GM18870 (cell line): Measurements from ENCODE around the gene ANGPTL5.
A peak's percentile ranks its signal among the peaks of the same experiment; 100 is the strongest.
"Not testable (repeated sequence)": the region's sequence is repeated elsewhere in the genome, so short reads cannot be mapped to it uniquely, and the experiment has no call there.

ENCODE experiments used
- ATAC-seq: cut with Tn5 transposase; IDR thresholded peaks from one replicate; pipeline ENCODE4 v1.9.1; 2021; ENCODE audit warnings: moderate library complexity; ENCODE audit not compliant: unreplicated experiment

The ANGPTL5 gene

DNA sequence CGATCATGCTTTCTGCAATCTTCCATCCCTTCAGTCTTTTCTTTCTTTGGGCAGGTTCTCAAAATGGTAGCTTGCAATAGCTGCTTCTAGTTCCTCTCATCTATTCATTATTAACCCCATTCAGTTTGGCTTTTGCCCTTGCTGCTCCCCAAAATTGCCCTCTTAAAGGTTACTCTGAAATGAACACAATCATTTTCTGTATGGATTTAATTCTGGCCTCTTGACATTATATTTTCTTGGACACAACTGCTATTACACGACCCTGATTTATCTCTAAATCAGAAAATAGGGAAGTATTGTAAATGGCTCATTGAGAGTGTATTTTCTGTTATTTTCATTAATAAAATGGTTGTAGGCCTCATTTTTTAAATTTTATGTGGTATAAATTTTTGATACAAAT is at the start of gene ANGPTL5:
Gene ANGPTL5, minus strand, starts transcription at position 101 of the 400 bp plus-strand sequence. CDS start 8,613 bp downstream, outside the sequence.
- no peak for ATAC-seq

DNA sequence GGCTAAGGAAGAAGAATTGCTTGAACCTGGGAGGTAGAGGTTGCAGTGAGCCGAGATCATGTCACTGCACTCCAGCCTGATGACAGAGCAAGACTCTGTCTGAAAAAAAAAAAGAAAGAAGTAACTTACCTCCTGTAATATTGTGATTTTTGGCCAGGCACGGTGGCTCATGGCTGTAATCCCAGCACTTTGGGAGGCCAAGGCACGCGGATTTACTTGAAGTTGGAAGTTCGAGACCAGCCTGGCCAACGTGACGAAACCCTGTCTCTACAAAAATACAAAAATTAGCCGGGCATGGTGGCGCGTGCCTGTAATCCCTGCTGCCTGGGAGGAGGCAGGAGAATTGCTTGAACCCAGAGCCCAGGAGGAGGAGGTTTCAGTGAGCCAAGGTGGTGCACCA is 47.9 kb upstream of the ANGPTL5 start:
- not testable (repeated sequence) for ATAC-seq

DNA sequence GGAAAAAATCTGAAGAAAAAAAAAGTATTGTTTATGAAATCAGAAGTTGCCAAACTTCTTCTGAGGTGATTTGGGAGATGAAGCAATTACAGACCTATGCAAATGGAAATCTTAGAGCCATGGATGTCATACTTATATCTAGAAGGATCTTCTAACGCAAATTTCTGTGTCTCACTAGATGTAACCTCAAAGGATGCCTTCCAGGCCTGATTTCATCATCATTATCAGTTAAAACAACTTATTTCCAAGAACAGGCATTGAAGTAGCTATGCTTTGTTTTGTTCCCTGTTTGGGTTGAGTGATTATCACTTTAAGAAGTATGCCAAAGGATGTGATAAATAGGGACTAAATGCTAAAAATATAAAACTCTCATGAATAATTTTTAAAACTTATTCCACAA is 43.9 kb upstream of the ANGPTL5 start:
- no peak for ATAC-seq

DNA sequence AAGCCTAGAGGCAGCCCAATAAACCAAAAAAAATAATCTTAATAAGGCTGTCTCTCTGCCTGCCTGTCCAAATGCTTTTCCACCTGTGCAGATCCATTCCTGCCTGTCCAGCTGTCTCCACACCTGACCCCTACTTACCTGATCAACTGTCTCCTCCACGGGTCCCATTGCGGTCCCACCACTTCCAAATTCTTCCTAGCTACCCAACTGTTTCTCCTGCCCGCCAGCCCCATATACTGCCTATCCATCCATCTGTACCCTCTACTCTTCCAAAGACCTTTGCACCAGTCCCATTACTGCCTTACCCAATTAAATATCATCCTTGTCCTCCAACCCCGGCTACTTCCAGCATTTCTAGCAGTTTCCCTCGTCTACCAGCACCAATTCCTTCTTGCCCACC is 39.4 kb upstream of the ANGPTL5 start:
- no peak for ATAC-seq

DNA sequence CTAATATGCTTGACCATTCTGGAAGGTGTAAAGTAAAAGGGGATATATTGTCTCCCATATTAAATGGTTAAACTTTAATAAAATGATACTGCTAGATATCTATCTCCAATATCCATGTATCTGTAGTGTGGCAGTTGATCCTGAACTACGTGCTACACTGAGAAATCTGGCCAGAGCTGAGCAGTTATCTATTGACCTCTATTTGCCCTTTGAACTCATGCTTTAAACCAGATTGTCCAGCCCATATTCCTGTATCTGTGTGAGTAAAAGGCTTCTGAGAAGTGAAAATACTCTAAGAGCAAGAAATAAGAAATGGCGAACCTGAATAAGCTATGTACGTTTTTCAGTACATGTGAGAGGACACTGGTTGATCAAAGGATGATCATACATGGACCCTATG is 39.0 kb upstream of the ANGPTL5 start:
- ATAC-seq: no peak

DNA sequence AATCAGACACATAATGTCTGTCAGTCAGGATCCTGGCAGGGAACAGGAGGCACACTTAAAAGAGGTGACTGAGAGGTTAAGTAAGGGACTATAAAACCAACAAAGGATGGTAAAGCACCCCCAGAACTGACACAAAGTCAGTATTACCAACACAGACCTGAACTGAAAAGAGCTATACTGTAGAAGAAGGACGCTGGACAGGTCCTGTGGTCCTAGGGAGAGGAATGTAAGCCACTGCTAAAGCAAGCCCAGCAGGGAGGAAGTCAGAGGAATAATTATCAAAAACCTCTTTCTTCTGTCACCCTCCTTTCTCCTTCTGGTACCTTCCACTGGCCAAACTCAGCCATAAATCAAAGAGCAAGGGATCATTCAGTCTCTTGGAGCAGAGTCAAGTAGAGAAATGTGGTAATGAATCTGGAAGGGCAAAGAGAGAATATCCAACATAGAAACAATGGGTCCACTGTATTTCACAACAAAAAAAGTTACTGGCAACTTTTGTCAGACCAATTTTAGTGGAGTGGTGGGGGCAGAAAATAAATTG is 33.4 kb upstream of the ANGPTL5 start:
- ATAC-seq: no peak

DNA sequence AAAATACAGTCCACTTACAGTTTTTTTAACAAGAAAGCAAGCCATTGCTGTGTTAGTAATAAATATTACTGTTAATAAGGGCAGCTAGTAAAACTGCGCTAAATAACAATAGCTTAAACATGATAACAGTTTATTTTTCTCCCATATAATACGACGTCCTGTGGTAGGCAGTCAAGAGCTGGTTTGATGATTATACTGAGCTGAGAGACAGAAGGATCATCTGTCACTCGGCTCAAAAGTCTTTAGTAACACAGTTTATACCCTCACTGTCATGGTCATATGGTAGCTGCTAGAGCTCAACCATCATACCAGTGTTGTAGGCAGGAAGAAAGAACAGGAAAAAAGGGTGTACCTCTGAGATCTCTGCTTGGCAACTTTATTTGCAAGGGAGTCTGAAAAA is 29.1 kb upstream of the ANGPTL5 start:
- no peak for ATAC-seq

DNA sequence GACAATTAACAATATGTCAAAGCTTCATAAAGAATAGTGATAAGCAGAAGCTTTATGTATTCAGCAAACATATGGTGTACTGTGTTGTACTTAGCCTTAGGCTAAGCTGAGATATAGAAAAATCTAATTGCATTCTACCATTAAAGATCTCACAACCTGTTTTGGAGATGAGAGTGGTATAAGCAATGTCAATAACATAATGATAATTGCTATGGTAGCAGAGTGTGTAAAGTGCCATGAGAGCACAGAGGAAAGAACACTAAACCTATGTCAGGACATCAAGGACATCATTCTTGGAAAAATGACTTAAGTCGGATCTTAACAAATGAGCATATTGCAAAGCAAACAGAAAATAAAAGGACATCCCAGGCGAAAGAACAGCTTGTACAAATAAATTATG is 28.6 kb upstream of the ANGPTL5 start:
- no peak for ATAC-seq

DNA sequence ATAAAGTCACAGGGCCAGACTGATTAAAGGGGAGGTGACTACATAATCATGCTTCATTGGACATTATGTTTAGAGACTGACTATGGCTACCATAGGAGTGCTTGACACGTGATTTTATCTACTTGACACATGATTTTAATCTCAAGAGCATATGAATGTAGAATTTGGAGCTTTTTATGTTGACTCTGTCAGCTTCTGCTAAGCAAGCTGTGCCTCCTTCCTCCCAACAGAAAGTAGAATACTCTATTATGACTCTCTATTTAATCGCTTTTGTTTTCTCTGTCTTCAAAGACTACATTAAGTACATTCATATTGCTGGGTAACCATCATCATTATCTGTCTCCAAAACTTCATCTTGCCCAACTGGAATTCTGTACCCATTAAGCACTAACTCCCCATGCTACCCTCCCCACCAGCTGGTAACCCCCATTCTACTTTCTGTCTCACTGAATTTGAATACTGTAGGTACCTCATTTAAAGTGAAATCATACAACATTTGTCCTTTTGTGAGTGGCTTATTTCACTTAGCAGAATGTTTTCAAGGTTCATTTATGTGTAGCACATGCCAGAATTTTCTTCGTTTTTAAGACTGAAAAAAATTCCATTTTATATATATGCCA is 24.7 kb upstream of the ANGPTL5 start:
- ATAC-seq: no peak

DNA sequence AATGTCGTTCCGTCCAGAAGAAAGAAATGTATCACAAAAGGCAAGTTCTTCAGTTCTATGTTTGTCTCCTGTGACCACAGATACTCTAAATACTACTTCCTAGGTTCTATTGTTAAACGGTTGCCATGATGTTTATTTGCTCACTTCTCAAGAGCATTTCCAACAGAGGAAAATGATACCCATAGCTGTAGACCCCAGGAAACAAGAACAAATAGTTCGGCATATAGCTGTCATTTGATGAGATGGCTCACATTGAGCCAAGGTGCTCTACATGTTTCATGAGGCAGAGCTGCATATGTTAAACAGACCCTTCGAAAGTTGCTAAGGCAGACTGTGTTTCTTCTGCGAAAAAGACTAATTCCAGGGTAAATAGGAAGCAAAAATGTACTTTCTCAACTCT is 15.4 kb upstream of the ANGPTL5 start:
- ATAC-seq: no peak

DNA sequence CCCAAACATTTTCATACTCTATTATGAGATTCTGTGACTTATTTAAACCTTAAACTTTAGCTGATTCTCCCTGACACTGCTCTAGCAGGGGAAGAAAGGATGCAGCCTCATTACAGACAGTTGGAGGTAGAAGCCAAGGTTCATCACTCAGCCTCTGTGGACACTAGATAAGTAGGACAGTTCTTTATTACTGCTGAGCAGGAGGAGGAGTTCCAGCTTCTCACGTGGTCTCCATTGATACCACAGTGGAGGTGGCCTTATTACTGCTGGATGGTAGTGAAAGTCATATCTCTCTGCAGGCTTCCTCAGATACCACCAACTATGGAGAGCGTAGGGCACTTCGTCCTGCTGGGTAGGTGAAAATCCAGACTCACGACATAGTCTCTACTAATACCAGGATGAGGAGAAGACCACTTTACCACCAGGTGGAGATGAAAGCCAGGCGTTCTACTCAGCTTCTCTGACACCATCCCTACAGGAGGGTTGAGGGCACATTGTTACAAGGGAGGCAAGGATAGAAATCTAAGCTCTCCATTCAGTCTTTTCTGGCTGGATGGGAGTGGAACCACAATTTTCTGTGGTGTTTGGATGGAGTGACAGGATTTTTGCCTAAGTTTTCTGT is 13.1 kb upstream of the ANGPTL5 start:
- no peak for ATAC-seq

DNA sequence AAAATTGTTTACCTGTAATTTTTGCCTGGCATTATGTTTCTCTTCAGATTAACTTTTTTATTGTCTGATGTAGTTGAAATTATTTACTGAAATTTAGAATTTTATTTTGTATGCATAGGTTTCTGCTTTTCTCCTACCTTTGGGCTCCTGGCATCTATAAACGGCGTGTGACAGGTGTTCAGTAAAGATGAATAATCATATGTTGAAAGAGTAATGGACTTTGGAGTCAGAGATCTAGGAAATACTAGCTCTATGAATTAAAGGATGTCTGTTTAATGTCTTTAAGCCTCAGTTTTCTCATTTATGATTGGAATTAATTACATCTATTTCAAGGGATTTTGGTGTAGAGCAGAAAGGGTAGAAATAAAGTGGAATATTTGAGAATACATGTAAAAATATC is 7.2 kb upstream of the ANGPTL5 start:
- no peak for ATAC-seq

DNA sequence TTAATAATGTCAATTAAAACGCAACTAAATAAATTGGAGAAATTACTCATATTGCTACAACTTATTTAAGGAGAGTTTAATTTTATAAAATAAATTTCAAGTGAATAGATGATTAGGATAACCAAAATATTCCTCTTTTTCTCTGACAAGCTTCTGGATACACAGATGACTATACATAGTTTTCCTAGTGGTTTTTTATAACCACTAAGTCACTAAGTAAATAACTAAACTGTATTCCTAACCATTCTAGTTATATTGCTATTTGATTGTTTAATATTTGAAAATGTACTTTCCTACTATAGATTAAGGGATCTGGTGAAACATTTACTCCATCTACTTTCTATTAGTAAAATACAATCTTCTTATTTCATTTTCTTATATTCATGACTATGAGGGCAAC is 4.7 kb upstream of the ANGPTL5 start:
- ATAC-seq: no peak

DNA sequence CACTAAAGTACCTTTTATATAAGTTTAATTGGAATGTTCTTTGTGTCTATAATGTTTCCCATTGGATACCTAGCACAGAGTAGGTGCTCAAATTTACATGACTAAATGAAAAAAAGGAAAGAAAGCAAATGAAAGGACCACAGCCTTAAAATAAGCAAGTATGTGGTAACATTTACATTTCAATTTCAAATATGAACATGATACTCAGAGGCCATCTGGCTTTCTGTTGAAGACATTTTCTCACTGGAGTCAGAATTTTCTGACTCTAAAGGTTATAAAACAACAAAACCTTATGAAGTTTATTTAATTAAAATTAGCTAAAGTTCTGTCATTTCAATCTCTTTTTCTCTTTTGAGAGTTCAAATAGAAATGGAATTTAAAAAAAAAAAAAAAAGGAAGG is 904 bp upstream of the ANGPTL5 start:
- no peak for ATAC-seq

DNA sequence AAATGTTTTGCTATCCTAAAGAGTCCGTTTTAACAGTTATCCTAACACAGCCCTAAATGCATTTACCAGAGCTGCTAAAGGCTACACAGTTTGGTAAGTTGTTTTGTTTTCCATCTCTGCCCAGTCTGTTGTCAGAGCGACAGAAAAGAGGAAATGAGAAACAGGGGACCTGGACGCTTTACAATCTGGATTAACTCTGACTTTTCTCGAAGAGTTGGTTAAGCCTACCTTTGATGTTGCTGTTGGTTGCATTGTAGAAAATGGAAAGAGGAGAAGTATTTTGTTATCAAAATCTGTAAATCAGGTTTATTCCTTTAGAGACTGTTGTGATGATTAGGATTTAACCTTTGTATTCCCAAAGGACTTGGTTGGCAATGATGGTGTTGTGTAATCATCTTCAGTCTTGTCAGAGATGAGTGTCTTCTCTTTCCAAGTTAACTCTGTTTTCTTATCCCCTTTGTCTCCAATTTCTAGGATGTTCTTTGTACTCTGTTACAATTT is 481 bp downstream of the ANGPTL5 start:
- ATAC-seq: peak; percentile 50

DNA sequence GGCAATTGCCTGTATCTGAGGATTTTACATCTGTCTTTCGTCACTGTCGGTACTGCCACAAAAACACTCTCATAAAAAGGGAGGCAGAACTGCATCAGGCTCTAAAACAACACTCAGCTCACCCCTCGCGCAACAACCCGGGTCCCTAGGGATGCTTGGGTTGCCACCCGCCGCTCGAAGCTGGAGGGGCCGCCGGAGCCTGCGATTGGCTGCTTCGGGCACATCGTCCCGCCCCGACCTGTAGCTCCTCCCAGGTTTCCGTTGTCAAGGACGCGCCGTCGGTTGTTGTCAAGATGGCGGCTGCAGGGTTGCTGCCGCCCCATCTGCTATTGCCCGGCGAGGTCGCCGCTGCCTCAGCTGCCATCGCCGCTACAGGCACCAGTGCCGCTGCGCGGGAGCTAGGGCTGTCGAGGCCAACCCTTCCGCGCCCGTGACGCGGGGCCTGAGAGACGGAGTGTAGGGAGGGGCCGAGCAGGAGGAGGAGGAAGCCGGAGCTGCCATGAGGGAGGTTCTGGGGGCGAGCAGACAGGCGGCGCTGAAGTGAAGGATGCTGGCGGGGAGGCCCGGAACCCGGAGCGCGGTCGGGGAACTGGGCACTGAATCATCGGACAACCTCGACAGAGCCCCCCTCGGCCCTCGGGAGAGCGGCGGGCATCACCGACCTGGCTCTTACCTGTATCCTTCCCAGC is 1.4 kb downstream of the ANGPTL5 start, which contains the start of gene CEP126:
Gene CEP126, plus strand, starts transcription at position 273 of the 689 bp plus-strand sequence. Its CDS starts 275 bp downstream, at position 548.
- ATAC-seq: peak; percentile 98

DNA sequence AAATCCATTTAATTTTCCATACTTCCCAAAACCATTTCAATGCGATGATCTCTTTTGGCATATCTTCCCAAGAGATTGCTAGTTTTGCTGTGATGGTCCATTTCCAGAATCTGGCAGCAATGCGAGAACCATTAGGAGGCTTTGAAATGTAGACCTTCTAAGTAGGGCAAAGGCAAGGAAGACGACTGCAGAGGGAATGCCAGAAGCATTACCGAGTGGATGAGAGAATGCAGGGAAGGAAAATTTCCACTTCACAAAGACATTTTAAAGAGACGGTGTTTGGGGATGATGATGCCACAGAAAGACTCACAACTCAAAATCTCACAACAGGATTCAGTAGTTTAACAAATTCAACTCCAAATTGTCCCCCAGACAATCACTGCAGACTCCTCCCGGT is 2.0 kb downstream of the ANGPTL5 start:
- no peak for ATAC-seq

DNA sequence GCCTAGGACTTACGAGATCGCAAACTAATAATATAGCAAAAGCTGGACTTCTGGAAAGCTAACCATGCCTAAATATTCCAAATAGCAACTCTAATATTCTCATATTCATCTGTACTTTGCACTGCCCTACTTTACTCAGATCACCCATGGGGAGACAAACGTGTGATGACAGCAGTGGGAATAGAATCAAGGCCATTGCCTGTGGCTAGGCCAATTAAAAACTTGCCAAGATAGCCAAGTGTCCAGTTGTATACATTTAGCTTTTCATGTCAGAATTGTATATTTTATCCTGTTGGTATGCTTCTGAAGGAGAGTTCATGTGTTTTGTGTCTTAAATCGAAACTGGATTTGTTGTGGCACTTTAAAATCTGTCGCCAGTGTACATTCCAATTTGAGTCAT is 2.7 kb downstream of the ANGPTL5 start:
- no peak for ATAC-seq

DNA sequence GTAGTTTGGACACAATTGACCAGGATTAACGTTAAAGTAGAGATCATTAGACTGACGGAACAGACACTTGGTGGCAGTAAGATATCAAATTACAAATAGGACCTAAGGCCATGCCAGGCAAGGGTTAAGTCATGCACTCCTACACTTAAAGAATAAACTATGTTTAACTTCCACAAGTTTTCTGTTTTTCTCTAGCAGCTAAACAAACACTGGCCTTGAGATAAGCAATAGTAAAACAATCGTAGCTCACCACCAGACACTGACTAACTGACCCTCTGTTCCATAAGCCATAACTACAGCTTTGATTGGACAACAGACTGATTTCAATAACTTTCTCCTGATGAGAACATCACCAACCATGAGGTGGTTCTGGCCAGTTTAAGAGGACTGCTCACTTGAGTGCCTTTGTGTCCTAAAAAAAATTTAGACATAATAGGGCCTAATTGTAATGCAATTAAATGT is 3.5 kb downstream of the ANGPTL5 start:
- no peak for ATAC-seq

DNA sequence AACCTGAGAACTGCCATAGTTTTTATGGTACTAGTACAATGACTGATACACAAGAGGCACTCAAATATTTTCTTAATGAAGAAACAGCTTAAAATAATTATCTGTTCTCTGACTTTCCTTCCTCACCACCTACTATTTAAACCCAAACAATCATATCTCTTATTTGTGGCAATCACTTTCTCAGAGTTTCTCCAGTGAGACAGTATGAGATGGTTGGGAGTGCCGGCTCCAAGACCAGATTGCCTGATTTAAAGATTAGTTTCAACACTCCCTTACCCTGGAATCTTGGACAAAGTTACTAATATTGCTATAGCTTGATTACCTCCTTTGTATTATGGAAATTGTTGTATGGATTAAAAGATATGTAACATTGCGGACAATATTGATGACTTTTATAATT is 7.2 kb downstream of the ANGPTL5 start:
- no peak for ATAC-seq

DNA sequence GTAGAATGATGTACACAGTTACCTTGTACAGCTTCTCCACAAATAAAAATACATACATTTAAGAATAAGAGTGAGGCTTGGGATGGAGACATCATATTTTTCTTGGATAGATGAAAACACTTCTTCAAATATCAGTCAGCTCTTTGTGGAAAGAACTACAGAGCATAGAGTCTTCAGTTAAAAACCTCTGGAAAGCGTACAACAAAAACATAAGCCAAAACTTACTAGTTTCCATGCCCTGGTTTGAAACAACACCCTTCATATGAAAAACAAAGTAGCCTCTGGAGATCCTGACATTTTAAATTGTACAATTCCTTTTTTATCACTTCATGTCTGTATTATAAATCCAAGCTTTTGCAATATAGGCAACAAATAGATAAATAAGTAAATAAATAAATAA is 8.5 kb downstream of the ANGPTL5 start:
- ATAC-seq: no peak

DNA sequence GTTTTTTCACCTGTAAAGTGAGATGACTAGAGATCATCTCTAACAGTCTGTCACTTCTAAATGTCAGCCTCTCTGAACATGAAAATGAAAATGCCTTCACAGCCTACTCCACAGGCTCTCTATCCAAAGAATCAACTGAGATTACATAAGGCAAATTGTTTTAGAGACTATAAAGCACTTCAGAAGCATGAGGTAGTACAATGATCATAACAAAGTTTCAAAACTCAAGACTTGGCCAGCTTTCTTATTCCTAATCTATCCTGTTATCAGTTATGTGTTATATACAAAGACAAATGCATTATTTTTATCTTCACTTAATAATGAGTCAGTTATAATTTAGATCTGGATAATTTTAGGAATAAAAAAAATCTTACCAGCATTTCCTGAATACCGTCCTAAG is 21.8 kb downstream of the ANGPTL5 start:
- ATAC-seq: no peak
